TTC549 (cell line): ENCODE data around the gene ZNF224.

ENCODE experiments used
- FAIRE-seq: peaks from 2 replicates; lab custom pipeline; 2012; peaks lifted over from hg19 to GRCh38; lab: Jason Lieb, UNC

The ZNF224 gene

DNA sequence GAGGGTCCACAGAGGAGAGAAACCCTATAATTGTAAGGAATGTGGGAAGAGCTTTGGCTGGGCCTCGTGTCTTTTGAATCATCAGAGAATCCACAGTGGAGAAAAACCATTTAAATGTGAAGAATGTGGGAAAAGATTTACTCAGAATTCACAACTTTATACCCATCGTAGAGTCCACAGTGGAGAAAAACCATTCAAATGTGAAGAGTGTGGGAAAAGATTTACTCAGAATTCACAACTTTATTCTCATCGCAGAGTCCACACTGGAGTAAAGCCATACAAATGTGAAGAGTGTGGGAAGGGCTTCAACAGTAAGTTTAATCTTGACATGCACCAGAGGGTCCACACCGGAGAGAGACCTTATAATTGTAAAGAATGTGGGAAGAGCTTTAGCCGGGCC, 37.8 kb downstream of the ZNF224 start:
- no peak for FAIRE-seq

DNA sequence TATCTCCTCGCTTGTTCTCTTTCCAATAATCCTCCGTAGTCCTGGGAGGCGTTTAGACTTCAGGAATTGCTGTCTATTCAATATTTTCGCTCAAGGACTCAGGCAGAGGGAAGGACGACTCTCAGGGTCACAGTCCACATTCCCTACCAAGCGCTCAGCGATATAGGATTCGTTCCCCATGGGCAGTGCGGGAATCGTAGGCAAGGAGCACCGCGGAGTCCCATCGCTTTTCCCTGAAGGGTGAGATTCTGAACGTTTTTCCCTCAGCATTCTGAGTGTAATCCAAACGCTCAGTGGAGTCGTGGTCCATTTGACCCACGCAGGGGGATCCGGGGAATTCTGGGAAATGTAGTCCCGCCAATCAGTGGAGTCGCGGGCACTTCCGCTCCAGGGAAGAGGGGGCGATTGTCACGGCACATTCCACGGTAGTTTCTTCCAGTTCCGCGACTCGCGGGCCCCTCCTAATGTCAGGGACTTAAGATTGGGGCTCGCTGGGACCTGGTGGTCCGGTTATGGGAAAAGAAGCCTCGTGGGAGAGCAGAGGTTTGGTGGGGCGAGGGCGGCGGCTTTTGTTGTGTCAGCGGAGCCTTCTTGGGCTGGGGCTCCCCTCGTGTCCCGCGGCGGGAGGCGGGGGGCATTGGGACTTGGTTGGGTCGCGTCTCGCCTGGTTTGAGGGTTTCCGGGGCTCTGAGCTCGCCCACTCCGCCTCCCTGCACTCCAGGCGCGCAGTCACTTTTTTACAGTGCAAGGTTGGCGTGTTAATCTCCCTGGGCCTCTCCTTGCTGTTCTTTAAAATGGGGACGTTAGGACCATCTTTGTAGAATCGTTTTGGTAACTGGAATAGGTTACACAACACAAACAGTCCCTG, 47.3 kb downstream of the ZNF224 start, which contains the start of gene ZNF234:
Gene ZNF234, plus strand, starts transcription at position 364 of the 868 bp plus-strand sequence. CDS start 3,079 bp downstream, outside the sequence.
- peak; percentile 22 for FAIRE-seq

DNA sequence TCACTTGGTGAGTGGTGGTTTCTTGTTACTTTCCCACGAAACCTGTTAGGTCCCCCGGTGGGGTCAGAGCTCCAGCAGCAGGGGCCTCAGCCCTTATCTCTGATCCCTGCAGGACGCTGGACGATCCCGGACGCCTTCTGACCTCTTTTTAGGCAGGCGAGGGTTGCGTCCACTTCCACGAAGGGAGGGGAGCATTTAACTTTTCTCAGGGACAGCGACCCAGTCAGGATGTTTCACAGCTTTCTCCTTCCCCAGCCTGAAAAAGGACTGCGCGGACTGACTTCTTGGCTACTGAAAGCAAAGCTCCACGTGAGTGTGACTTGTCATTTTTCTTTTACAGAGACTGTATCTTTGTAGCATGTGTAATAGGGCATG, 47.9 kb downstream of the ZNF224 start:
- FAIRE-seq, result no peak

DNA sequence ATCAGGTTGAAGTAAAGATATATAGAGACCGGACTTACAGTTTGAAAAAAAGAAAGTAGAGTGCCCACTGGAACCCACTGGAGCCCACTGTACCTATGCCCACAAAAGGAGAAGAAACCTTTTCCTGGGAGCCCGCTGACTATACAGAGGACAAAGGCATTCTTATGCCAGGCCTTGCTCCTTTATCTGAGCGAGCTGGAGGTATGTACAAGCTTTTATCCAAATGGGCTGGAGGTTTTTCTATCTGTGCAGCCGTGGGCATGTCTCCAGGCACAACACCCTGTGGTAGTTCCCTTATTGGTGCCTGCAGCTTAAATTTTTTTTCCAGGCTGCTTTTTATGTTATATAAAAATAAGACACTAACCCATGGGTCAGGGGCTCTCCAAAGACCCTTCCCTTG, 55.6 kb downstream of the ZNF224 start:
- no peak for FAIRE-seq

DNA sequence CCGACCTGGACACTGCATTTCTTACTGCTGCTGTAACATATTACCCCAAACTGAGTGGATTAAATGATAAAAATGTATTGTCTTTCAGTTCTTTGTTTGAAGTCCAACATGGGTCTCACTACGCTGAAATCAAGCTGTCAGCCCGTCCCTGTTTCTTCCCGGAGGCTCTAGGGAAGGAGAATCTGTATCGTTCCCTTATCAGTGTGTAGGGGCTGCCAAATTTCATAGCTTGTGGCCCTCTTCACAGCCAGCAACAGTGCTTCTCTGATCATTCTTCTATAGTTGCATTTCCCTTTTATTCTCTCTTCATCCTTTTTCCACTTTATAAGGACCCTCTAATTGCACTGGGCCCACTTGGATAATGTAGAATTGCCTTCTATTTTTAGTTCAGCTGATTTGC, 57.3 kb downstream of the ZNF224 start:
- no peak for FAIRE-seq

DNA sequence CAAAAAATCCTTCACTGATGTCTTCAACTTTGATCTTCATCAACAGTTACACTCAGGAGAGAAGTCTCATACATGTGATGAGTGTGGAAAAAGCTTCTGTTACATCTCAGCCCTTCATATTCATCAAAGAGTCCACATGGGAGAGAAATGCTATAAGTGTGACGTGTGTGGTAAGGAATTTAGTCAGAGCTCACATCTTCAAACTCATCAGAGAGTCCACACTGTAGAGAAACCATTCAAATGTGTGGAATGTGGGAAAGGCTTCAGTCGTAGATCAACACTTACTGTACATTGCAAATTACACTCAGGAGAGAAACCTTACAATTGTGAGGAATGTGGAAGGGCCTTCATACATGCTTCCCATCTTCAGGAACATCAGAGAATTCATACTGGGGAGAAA, 62.3 kb downstream of the ZNF224 start:
- FAIRE-seq, result no peak
